Inflammatory macrophage treated with lipopolysaccharide for 1 hour (primary cell): ENCODE data around the gene KRTAP10-9.
"Not testable (repeated sequence)": the region's sequence is repeated elsewhere in the genome, so short reads cannot be mapped to it uniquely, and the experiment has no call there.

Experiments used
- DNase-seq, 2 donors: peaks; one replicate each; pipeline ENCODE4 v3.0.0-alpha.2; 2020 to 2022

The KRTAP10-9 gene

DNA sequence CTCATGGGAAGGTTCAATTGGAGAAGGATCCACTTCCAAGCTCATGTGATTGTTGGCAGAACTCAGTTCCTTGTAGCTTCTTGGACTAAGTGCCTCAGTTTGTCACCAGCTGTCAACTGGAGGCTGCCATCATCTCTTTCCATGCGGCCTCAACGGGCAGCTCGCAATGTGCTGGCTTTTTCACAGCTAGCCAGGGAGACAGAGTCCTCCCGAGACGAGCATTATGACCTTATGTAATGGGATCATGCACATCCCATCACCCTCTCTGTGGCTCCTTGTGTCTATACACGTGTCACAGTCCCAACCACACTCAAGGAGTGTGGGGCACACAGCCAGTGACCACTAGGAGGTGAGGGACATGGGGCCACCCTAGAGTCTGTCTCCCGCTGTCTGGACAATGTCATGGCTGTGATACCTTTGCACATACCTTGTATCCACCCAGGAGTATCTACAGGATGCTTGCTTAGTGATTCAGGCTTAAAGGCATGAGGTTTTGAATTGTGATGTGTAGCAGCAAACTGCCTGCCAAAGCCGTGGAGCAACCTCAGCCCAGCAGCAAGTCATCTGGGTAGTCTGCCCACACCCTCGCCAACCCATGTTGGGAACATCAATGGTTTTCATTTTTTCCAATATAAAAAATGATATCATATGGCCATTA is 30.7 kb upstream of the KRTAP10-9 start:
- DNase-seq, result no peak

DNA sequence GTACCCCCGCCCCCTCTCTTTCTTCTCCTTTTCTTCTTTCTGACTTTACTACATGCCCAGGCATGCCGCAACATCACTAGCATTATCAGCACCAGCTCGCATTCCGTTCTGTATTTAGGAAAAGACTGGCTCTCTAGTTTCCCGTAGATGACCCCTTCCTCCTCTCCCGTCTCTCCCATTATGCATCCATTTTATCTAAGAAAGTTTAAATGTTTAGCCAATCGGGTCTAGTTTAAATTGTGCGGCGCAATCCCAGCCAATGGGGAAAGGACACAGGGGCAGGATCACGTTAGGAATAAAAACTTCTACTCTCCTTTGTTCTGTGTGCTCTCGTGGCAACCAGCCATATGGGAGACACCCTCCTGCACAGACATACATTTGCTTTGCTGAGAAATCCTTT is 28.8 kb upstream of the KRTAP10-9 start:
- DNase-seq, result no peak

DNA sequence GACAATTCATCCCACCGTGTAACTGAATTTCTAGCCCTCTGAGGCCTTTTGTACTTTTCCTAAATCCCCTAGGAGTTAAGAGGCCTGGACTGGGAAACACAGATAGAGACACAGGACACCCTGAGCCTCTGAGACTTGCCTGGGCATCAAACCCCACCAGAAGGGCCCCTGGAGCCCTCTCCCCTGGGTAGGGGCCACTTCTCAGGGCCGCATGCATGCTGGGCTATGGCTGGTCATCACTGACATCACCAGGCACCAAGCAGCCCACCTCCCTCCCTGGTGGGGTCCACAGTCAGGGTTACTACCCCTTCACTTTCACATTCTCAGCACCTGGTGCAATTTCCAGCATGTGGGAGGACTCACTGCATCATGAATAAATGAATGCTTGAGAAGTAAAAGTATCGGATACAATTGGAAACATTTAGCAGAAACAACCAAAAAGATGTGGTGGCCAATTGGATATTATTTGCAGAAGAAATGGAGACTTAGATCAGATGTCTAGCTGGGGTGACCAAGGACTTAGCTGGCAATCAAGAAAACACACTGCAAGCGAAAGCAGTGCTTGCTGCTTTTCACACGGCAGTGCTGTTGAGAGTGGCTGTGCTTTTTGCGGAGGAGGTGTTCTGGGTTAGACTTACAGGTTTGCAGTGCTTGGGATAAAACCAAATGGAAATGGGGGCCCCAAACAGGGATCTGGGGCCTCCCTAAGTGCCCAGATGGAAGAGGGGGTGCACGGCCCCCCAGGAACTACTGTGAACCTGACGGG is 27.4 kb upstream of the KRTAP10-9 start:
- no peak for DNase-seq

DNA sequence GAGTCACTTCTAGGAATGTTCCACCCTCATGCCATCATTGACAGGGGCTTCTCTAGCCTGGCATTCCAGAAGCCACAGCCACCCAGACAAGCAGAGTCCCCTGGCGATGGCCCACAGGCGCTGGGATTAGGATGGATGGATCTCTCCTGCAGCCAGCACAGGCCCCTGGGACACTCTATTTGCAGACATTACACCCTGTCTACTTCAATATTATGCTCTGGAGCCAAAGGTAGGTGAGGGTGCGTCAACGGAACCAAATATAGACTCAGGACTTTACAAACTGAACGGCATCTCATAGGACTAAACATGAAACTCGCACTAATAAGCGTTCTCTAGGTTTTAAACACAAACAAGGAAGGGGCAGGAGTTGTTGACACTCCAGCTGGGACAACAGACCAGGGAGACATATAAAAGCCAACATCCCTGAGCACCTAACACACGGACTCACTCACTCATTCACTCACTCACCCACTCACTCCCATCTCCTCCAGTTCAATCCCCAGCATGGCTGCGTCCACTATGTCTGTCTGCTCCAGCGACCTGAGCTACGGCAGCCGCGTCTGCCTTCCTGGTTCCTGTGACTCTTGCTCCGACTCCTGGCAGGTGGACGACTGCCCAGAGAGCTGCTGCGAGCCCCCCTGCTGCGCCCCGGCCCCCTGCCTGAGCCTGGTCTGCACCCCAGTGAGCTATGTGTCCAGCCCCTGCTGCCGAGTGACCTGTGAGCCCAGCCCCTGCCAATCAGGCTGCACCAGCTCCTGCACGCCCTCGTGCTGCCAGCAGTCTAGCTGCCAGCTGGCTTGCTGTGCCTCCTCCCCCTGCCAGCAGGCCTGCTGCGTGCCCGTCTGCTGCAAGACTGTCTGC is 26.5 kb upstream of the KRTAP10-9 start, which contains the start of gene KRTAP10-7:
KRTAP10-7 (plus strand) TSS at position 480 of the 861 bp plus-strand sequence; CDS start at position 505, 25 bp downstream.
- not testable (repeated sequence) for DNase-seq

DNA sequence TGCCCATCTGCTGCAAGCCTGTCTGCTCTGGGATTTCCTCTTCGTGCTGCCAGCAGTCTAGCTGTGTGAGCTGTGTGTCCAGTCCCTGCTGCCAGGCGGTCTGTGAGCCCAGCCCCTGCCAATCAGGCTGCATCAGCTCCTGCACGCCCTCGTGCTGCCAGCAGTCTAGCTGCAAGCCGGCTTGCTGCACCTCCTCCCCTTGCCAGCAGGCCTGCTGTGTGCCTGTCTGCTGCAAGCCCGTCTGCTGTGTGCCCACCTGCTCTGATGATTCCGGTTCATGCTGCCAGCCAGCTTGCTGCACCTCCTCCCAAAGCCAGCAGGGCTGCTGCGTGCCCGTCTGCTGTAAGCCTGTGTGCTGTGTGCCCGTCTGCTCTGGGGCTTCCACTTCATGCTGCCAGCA is 25.8 kb upstream of the KRTAP10-9 start:
- not testable (repeated sequence) for DNase-seq

DNA sequence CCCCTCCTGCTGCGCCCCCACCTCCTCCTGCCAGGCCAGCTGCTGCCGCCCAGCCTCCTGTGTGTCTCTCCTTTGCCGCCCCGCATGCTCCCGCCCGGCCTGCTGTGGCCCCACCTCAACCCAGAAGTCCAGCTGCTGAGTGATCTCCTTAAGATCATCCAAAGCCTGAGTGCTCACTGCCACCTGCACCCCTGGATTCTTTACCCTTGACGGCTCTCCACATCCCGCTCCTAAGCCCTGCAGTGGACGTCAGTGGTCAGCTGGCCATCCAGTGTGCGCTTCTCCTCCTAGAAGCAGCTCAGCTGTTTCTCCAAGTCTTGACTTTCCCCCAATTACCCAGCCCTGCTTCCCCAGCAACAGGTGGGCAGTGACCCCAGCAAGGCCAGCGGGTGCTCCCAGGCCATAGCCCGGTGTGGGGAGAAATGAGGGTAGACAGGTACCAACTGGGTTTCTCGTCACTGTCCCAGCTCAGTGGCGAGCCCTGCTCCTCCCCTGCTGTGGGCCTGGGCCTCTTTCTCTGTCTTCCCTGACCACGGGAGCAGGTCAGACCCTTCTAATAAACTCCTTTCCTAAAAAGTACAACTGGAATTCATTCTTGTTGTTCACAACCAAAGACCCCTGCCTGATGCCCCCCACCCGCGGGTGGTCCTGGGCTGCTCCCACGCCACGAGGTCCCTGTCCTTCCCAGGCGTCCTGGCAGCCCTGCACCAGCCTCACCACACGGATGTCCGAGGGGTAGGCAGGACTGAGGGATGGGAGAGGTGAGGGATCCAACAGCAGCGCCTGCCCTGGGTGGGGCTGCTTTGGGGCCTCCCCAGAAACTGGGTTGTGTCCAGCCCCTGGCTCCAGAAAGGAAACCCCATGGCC is 25.1 kb upstream of the KRTAP10-9 start:
- DNase-seq, result no peak

DNA sequence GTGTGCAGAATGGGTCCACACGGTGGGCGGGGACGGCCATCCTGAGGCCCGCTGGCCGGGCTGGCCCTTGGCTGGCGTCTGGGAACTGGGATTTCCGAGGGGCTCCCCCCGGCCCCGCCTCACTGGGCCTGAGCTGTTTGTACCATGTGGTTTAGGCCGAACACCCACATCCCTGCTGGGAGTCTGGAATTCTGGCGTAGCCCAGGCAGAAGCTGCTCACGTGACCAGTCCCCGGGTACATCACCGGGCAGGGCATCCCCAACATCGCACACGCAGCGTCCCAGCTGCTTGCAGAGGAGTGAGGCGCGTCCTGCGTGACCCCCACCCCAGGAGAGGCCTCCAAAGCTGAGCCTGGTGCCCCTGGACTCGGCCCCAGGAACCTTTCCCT is 24.4 kb upstream of the KRTAP10-9 start:
- no peak for DNase-seq

DNA sequence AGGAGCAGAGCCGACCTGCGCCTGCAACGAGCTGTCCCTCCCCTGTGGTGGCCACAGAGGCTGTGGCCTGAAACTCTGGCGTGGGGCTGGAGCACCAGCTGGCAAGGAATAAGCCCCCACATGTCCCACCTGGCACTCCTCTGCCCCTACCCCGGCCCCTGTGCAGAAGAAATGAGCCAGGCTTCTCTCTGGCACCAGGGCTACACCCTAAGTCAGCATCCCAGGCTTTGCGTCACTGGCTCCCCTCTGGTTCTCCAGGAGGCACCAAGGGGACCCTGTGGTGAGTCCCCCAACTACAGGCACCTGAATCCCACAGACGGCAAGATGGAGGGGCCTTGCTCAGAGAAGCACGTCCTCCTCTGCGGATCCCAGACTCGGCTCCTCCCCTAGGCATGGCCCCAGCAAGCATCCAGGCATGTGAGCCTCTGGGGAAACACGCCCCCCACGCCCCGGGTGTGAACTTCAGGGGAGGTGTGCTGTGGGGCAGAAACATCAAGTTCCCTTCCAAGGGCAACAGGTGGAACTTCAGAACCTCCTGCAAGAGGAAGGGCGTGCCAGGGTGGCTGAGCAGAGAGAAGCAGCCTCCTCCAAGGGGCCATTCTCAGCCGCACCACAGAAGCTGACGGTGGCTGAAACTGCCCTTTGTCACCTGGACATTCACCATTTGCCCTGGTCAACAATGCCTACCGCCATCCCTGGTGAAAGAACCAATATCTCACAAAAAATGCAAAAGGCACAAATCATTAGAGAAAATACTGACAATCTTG is 23.6 kb upstream of the KRTAP10-9 start:
- DNase-seq, result no peak

DNA sequence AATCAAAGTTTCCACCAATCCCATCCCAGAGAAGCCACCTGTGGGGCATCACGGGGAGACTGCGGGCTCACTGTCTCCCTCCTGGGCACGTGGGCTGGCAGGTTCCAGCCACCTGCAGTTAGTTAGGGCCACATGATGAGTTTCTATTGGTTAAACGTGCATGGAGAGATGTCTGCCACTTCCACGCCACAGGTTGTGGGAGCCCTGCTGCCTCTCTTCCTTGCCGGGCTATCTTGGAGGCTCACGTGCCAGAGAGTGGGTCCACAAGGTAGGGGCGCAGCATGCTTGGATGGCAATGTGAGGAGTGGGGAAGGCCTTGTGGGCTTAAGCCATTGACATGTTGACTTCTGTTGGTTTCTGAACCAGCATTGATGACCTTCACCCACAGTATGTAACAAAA is 23.0 kb upstream of the KRTAP10-9 start:
- no peak for DNase-seq

DNA sequence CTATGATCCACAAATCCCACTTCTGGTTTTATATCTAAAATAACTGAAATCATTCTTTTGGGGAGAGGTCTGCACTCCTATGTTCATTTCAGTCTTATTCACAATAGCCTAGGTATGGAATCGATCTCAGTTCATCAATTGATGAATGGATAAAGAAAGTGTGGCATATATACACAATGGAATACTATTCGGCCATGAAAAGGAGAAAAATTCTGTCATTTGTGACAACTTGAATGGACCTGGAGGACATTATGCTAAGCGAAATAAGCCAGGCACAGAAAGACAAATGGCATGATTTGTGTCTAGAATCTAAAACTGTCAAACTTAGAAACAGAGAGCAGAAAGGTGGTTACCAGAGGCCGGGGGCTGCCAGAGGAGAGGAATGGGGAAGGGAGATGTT is 20.4 kb upstream of the KRTAP10-9 start:
- DNase-seq, result no peak

DNA sequence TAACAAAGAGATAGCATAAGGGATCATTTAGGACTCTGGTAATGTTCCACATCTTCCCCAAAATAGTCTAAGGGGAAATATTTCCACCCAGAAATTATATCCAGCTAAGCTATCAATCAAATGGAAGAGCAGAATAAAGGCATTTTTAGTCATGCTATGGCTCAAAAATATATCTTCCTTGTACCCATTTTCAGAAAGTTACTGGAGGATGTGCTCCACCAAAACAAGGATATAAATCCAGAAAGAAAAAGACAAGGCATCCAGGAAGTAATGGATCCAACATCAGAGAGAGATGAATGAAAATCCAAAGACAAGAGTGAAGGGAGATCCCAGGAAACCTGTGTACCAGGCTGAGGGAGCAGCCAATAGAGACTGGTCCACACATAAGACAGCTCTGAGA is 17.7 kb upstream of the KRTAP10-9 start:
- no peak for DNase-seq

DNA sequence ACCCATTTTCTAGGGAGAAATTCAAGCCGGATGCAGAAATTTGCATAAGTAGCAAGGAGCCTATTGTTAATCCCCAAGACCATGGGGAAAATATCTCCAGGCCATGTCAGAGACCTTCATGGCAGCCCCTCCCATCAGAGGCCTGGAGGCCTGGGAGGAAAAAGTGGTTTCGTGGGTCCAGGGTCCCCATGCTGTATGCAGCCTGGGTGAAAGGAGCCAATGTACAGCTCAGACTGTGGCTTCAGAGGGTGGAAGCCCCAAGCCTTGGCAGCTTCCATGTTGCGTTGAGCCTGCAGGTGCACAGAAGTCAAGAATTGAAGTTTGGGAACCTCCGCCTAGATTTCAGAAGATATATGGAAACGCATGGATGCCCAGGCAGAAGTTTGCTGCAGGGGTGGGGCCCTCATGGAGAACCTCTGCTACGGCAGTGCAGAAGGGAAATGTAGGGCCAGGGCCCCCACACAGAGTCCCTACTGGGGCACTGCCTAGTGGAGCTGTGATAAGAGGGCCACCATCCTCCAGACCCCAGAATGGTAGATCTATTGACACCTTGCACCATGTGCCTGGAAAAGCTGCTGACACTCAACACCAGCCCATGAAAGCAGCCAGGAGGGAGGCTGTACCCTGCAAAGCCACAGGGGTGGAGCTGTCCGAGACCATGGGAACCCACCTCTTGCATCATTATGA is 16.6 kb upstream of the KRTAP10-9 start:
- DNase-seq, result not testable (repeated sequence)

DNA sequence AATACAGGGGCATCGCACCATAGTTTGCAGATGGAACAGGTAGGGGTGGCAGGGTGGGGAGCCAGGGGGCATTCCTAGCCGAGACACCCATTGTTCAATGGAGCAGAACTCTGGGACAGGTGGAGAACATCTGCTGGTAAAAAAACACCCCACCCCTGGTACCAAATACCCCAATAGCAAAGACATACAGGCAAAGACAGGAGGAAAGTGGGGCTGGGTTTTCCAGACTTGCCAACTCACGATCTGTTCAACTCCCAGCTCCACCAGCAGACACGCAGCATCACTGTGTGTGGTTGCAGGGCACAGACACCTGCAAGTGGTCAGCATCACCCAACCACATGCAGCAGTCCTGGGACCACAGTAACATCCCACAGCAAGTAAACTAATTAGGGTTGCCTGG is 15.3 kb upstream of the KRTAP10-9 start:
- DNase-seq, result no peak

DNA sequence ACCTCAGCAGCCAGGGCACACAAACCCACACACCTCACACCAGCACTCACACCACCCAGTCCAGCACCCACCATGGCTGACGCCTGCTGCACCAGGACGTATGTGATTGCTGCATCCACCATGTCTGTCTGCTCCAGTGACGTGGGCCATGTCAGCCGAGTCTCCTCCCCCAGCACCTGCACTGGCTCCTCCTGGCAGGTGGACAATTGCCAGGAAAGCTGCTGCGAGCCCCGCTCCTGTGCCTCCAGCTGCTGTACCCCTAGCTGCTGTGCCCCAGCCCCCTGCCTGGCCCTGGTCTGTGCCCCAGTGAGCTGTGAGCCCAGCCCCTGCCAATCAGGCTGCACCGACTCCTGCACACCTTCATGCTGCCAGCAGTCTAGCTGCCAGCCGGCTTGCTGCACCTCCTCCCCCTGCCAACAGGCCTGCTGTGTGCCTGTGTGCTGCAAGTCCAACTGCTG is 14.8 kb upstream of the KRTAP10-9 start, which contains the start of gene KRTAP10-8:
KRTAP10-8 (plus strand) TSS at position 51 of the 458 bp plus-strand sequence; CDS start at position 73, 22 bp downstream.
- no peak for DNase-seq

DNA sequence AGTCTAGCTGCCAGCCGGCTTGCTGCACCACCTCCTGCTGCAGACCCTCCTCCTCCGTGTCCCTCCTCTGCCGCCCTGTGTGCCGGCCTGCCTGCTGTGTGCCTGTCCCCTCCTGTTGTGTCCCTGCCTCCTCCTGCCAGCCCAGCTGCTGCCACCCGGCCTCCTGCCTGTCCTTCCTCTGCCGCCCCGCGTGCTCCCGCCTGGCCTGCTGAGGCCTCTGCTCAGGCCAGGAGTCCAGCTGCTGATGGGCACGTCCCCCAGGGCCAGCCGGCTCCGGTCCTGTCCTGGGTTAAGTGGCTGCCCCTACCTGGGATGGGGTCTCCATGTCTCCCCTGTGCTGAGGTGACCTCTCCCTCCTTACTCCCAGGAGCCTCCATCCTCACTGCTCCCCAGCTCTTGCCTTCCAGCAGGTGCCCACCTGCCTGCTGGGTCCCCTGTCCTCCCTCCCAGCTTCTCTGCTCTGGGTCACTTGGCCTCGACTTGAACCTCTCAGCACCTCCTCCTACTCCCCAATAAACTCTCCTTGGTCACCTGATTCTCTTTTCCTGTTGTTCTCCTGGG is 14.1 kb upstream of the KRTAP10-9 start:
- DNase-seq, result no peak

DNA sequence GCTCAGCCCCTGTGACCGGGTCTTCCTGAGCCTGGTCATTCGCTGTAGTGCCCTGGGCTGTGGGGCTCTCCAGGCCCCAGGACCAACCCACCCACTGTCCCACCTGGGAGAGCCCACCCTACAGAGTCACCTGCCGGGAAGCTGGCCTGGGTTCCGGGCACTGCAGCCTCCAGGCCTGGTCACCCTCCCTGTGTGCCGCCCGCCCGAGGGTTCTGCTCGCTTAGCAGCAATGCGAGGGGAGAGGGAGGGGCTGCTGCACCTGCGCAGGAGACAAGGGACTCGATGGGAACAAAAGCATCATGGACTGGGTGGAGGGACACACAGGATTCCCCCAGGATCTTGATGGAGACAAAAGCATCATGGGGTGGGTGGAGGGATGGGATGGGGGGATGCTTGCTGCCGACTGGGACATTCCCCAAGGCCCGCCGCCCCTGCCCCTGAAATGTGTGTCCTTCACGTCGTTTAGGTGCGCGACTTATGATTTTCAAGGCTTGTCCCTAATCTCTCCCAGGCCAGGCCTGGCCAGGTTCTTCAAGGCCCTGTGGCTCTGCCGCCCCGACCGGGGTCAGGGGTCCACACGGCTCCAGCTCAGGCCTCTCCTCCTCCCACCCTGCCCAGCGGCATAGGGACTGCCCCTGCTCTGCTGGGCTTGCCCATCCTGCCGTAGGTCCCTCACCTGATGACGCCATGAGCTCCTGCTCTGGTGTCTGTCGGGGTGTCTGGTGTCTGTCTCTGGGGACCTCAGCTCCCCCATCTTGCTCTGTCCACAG is 13.3 kb upstream of the KRTAP10-9 start:
- DNase-seq, result no peak

DNA sequence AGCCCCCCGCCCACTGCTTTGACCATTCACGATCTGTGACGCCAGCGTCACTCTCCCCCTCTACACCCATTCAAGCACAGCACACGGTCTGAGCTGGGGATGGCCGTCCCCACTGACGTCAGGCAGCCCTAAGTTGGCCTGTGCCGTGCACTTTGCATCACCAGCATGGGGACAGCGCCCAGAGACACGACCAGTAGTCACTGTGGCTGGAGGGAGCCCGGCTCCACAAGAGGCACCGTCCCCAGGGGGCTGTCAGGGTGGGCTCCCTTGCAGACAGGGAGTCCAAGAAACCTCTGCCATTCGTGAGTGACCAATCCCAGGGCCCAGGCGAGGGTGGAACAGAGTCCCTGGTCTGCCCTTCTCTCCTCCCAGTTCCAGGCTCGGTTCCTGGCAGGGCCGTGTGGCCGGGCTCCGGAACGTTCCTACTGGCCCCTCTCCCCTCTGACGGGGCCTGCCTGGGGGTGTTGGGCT is 12.7 kb upstream of the KRTAP10-9 start:
- DNase-seq, result no peak

DNA sequence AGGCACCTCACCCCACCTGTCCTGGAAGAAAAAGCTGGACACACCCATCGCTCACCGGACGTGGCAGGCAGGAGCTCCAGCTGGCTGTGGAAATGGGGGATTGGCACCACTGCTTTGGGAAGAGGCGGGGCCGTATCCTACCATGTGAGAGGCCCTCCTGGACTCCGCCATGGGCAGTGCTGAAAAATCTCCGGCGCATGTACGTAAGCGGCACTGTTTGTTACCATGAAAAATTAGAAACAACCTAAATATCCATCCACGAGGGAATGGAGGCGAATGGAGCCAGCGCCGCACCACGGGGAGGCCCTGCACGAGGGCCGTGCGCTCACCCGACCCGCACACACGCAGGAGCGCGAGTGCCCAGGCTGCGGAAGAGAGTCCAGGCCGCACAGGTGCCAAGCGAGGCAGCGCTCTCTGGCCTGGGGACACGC is 11.9 kb upstream of the KRTAP10-9 start:
- DNase-seq, result no peak

DNA sequence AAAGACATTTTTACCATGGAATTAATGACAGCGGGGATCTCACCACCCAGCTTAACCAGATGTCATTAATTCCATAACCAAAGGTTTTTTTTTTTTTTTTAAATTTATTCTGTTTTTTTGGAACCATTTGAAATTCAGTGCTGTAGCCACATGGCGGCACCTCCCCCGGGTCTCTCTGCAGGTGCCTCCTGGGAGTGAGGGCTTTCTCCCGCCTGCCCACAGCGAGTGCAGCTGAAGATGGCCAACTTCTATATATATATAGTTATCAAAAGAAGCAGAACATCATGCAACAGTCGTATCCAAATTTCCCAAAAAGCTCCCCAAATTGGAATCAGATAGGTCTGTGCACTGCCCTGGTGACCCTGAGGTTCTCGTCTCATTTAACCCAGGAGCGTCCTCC is 11.4 kb upstream of the KRTAP10-9 start:
- DNase-seq, result no peak
